Measurements from ENCODE around the gene GATB.

GATB gene

GRCh38 chr4:151626751-151627150 lies 134.1 kb downstream of the GATB start:
- no peak for DNase-seq (ENCODE audit: low read depth)
- no peak overlapping the region for H3K4me3 ChIP-seq (replicated peaks; ENCODE audit: low read depth, low read length)
- TF ChIP-seq CTCF (IDR thresholded peaks at IDR 0.05; ENCODE audit: low read length, missing control alignments), result no peak

- H3K4me3 ChIP-seq (replicated peaks; ENCODE audit: low read depth, low read length), result no peak overlapping the region
- no peak for DNase-seq (ENCODE audit: low read depth)
- TF ChIP-seq CTCF (IDR thresholded peaks at IDR 0.05; ENCODE audit: low read length, missing control alignments), result no peak
These were observed 134.6 kb downstream of the GATB start for GRCh38 chr4:151626228-151626627.

- H3K4me3 ChIP-seq (replicated peaks; ENCODE audit: low read depth, low read length), result no peak overlapping the region
- no peak for TF ChIP-seq CTCF (IDR thresholded peaks at IDR 0.05; ENCODE audit: low read length, missing control alignments)
- no peak for DNase-seq (ENCODE audit: low read depth)
These were observed 135.9 kb downstream of the GATB start for GRCh38 chr4:151624626-151625565.
